TTC549 (cell line): ENCODE data around the gene PTPRE.

Source experiments
- FAIRE-seq: peaks from 2 replicates; lab custom pipeline; 2012; peaks lifted over from hg19 to GRCh38; lab: Jason Lieb, UNC

PTPRE gene

DNA sequence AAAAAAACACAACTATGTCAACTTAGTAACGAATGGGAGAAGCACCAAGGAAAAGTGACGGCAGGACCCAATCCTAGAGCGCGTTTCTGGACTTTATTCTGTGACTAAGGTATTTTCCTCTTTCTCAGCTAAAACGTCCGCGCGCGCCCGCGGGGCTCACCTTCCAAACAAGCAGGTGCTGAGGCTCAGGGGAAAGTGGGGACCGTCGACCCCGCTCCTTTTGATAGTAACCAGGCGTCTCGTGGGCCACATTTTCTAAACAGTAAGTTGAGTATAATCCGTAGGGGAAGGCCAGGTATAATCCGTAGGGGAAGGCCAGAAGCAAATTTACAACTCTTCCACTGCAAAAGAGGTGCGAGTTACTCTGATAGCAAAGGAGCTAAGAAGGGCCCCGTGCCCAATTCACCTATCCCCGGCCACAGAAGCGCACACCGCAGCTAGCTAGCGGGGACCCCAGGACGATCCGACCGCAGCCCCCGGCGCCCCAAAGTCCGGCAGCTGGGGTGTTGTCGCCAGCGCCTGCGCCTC lies 218.6 kb downstream of the PTPRE start:
- FAIRE-seq = no peak

DNA sequence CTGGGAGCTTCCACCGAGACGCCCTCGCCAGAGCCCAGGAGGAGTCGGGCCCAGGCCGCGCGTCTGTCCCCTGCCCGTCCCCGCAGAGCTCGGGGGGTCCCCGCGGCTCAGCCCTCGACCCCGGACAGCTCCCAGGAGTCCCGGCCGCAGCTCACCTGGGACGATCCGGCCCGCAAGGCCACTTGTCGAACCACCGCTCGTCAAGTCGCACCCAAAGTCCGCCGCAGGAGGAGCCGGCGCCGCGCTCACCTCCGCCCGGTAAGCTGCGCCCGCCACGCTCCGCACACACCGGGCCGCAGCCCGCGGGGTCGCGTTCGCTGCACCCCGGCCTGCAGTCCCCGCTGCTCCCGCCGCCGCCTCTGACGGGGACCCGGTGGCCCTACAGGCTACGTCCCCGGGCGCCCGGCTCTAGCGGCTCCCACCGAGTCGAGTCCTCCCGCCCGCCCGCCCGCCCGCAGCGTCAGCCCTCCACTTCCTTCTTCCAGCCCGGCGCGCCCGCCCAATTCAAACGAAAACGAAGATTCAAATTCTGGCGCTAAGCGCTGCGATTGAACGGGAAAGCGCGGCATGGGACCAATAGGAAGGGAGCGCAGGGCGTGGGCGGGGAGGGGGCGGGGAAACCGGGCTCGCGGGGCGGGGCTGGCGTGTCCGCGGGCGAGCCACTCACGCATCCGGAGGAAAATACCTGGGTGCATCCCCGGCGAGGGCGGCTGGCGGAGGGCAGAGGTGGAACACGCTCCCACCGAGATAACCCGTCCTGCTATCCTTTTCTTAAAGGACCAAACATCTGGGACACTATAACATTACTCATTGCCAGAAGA lies 219.3 kb downstream of the PTPRE start, which contains the start of gene MKI67:
TSS of gene MKI67 (minus strand) at position 480 of the 821 bp plus-strand sequence. CDS start 756 bp downstream, outside the sequence.
- no peak for FAIRE-seq

DNA sequence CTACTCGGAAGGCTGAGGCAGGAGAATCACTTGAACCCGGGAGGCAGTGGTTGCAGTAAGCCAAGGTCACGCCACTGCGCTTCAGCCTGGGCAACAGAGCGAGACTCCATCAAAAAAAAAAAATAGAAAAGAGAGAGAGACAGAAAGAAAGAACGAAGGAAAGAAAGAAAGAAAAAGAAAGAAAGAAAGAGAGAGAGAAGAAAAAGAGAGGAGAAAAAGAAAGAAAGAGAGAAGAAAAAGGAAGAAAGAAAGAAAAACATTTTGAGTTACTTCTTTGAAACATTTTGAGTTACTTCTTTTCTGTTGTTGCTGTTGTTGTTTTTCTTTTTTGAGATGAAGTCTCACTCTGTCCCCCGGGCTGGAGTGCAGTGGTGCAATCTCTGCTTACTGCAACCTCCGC lies 221.7 kb downstream of the PTPRE start:
- FAIRE-seq = no peak

DNA sequence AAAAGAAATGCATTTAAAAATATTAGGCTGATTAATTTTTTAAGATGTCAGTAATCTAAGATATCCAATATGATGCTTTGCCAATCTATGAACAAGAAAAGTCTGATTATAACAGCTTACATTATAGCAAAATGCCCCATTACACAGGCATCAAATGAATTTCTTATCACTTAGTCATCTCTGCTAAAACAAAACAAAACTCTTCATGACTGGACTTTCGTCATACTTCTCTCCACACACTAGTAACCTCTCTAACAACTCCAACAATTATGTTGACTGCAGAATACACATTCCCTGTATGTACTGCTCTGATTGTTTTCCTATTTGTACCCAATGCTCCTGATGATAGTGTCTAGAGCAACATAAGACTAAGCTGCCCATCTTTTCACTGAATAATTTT lies 223.1 kb downstream of the PTPRE start:
- no peak for FAIRE-seq
